GM19099 (cell line): ENCODE data around the gene LSM3.

ENCODE experiments used
- POLR2A ChIP-seq: IDR thresholded peaks from 3 replicates; pipeline ENCODE4 v1.6.1; 2011; ENCODE audit warnings: low read depth; ENCODE audit not compliant: insufficient read length; ENCODE audit errors: extremely low read depth

Gene LSM3

DNA sequence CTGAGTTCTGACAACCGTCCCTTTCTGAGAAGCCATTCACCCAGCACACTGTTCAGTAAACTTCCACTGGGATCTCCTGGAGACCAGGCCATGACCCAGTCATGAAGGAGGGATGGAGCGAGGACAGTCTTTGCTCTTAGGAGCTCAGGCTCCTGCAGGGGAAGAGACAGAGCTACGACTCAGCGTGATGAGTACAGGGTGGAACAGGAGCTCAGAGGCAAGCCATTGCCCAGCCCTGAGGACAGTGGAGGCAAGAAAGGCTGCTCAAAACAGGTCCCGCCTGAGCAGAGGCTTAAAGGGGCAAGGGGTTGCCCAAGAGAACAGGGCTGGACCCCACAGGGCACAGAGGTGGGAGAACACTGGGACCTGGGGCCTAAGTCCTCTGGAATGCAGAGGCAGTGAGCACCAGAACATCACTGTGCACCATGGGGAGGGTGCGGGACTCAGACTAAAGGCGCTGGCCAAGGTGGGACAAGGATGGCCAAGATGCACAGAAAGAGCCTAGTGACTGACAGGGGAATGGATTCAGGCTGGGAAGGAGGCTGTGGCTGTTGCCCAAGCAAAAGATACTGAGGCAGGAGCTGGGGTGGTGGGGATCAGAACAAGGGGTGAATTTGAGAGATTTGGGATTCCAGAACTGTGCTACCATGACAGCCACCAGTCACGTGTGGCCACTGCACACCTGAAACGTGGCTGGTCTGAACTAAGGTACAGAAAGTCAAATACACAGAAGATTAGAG is 28.0 kb upstream of the LSM3 start:
- TF ChIP-seq POLR2A = no peak

DNA sequence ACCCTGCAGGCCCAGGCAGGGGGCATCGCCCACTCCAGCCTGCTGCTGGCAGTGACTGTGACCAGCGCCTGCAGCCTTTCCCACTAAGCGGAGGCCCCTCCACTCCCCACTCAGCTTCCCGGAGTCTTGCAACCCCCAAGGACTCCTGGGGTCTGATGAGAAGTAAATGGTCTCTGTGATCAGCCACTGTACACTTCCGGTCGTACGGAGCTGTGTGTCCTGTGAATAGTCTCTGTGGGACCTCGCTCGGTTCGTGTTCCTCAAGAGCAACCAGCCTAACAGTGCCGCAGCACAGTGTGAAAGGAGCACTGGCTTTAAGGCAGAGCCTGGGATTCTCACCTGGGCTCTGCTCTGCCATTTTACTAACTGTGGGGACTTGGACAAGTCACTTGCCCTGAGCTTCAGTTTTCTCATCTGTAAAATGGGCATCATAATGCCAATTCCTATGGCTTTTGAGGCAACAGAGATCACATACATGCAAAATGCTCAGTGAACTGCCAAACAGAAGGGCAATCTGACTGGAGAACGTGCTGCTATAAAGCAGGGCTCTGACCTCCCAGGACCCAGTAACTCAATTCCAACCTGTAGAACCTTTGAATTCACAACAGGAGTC is 27.0 kb upstream of the LSM3 start:
- no peak for TF ChIP-seq POLR2A

DNA sequence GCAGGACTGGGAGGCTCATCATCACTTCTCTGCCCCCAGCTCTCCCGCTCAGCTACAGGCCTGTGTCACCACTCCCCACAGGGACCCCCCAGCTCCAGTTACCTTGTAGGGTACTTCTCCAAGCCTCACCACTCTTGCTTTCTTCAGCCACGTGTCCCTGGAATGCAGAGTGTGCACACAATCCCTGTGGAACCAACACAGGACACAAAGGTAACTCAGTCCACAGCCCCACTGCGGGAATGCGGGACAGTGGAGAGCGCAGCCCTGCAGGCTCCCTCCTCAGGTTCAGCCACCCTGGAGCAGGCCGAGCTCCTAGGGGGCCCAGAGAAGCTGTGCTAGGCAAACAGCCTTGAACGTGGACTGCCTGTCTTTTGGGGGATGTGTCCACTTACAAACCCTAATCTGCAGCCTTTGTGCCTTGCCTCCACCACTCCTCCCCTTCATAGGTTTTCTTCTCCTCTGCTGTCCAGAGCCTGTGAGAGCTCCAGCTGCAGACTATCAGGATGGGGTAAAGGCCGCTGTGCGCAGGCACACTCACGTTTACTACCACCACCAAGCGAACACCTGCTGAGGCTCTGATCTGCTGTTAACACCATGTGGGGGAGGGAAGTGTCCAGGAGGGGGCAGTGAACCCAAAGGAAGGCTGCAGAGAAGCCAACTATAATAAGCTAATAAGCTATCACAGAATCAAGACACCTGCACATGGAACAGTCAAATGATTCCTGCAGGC is 26.2 kb upstream of the LSM3 start:
- TF ChIP-seq POLR2A = no peak

DNA sequence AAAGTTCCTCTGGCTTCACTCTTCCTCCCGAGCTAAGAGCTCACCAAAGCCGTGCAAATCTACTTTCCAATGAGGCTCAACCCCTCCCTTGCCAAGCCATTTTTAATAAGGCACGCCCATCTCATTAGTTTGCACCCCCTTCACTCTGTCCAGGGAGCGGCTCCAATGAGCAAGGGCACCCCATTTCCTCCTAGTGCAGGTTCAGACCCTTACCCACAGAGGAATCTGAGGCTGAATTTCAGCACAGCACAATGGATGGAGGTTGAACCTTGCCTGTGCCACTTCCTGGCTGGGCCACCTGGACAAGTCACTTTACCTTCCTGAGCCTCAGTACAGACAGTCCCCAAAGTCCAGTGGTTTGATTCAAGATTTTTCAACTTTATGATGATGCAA is 25.7 kb upstream of the LSM3 start:
- no peak for TF ChIP-seq POLR2A

DNA sequence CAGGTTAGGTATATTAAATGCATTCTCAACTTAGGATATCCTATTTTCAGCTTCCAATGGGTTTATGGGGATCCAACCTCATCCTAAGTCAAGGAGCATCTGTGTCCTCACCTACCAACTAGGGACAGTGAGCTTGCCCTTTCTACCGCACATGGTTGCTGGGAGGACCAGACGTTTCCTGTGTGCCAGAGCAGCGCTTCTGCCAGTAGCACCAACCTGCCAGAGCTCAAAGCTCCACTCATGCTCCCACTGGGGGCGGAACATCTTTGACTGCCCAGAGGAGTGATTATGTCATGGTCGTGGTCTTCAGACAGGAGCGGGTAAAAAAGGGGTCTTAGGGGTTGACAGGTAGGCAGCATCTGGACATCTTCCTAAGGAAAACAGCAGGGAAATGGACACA is 25.0 kb upstream of the LSM3 start:
- TF ChIP-seq POLR2A = no peak

DNA sequence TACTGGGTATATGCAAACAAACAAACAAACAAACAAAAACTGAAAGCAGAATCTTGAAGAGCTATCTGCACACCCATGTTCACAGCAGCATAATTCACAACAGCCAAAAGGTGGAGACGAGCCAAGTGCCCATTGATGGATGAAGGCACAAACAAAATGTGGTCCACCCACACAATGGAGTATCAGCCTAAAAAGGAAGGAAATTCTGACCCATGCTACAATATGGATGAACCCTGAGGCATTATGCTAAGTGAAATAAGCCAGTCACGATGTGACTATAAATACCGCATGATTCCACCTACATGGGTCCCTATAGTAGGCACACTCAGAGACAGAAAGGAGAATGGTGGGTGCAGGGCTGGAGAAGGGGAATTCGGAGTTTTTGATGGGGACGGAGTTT is 24.3 kb upstream of the LSM3 start:
- TF ChIP-seq POLR2A = no peak

DNA sequence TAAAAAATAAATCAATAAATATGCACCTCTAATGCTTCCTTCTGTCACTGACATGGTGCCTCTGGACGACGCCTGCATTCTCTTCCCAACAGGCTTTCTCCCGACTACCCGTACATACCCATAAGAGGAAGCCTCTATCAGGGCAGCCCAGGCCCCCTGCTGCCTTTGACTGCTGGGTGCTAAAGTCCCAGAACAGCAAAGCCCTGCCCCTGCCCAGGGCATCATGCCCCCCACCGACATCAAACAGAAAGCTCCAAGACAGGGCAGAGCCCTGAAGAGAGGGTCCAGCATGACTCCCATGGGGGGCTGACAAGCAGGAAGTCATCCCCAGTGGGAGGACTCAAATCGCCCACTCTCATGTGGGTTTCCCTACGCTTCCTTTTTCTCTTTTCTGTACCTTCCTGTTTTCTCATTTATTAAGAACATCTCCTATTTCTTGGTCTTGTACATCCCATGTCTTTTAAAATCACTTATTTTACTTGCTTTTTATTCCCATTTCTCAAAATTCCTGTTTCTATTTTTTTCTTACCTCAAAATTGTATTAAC is 23.6 kb upstream of the LSM3 start:
- TF ChIP-seq POLR2A = no peak

DNA sequence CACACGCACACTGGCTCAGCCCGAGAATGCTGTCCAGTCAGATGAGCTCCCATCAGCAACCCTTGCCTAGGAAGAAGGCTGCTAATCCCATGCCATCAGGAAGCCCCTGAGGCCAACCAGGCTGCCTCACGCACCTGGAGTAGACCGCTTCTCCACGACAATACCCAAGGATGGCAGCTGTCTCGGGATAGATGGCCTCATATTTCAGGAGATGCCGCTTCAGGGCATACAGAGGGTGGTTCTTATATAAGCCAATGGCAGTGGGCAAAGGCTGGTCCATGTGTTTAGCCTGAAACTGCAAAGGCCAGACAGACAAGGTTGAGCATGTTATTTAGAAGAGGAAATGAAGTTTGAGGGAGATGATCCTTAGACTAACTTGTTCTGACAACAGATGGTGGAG is 22.4 kb upstream of the LSM3 start:
- no peak for TF ChIP-seq POLR2A

DNA sequence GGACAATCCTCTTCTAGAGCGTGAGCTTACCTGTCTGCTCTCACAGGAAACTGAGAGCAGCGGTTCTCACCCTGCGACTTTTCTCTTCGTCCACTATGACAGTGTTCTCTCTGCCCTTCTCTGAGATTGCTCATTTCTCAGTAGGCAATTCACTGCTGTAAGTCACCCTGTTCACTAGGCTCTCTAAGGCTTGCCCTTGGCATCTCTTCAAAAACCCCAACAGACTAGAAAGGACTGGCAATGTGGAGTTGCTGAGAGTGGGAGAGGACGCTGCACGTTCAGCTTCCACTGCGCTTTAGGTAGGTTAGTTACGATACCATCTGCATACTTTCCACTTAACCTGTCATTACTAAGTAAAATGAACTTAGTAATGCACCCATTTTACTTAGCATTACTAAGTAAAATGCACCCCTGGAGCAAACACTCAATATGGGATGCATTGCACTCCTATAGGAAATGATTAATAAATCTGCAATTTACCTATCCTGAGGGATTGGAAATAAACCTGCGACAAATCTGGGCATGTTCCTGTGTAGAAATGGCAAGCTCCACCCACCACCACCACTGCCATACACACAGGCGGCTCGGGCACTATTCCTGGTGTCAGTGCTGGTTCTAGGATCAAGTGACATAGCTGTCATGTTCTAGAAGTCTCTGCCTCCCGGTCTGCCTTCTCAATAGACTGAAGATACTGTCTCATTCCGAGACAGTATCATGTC is 21.6 kb upstream of the LSM3 start:
- TF ChIP-seq POLR2A = no peak

DNA sequence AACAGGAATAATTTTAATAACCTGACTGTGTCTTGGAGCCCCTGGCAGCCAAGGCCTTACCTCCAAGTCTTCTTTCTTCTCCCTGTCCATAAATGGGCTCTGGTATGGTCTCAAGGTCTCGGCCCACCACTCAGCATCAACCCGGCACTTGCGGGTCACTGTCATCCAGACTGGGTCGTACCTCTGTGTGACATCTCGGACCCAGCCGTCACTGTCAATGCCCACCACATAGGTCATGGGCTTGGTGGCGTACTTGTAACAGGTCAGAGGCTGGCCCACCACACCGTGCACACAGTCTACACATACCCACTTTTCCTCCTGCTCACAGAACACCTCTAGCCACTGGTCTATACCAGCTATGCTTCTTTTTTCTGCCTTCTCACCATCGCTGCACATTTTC is 20.7 kb upstream of the LSM3 start:
- no peak for TF ChIP-seq POLR2A

DNA sequence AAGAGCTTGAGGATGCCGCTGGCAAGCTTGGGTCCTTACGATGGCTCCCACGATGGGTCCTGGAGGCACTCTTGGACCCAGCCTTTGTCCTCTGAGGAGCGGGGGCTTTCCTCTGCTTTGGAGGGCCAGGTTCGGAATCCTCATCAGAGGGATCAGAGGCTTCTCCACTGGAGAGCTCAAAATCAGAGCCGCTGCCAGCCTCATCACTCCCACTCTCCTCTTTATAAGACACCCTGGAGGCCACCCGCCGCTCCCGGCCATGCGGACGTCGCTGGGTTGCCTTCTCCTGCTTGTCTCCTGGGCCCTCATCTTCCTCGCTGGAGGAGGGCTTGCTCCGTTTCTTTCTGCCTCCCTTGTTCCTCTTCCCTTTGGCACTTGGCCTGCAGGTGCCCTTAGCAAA is 20.2 kb upstream of the LSM3 start:
- no peak for TF ChIP-seq POLR2A

DNA sequence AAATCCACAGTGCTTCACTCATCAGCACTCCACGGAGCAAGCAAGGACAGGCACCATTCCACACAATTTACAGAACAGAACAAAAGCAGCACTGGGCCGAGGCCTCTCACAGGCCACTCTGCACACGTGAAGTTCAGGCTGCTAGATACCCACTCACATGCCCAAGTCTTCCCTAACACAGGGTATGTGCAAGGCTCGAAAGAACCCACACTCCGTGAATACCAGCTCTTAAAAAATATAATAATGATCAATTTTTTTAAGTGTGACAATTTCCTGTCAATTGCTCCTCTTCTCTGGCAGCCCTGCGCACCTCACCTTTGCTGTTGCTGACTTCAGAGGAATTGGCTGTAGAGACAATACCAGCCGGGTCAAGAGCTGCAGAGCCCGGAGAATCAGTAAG is 19.2 kb upstream of the LSM3 start:
- no peak for TF ChIP-seq POLR2A

DNA sequence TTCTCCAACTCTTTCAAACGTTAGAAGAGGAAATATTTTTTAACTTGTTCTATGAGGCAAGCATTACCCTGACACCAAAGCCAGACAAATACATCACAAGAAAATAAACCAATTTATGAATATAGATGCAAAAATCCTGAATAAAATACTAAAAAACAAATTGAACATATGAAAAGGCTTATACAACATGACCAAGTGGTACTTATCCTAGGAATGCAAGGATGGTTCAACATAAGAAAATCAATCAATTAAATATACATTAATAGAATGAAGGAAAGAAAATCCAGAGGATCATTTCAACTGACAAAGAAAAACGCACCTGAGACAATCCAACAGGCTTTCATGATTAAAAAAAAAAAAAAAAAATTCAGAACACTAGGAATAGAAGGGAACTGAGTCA is 17.3 kb upstream of the LSM3 start:
- no peak for TF ChIP-seq POLR2A

DNA sequence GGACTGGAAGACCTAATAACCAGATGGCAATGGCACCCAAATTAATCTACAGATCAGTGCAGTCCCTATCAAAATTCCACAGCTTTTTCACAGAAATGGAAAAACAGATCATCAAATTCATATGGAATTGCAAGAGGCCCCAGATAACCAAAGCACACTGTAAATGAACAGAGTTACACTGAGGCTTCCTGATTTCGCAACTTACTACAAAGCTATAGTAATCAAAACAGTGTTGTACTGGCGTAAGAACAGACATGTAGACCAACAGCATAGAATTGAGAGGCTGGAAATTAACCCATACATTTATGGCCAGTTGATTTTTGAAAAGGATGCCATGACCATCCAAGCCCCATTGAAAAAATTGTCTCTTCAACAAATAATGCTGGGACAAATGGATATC is 16.4 kb upstream of the LSM3 start:
- no peak for TF ChIP-seq POLR2A
